Body of pancreas (tissue), 4 donors: ENCODE measurements around the gene HNRNPLL.

Experiments used
- POLR2A ChIP-seq, 3 donors: fragments of 450-650 bp; IDR thresholded peaks; one replicate each; pipeline ENCODE4 v1.6.1; 2016; ENCODE audit warnings: antibody characterized with exemption in 3 of 3, mild to moderate bottlenecking in 2 of 3
- TF ChIP-seq, protein P1 (sequence below), 7 experiments: fragments of 450-650 bp in 4 of 7; fragments of 200-600 bp in 3 of 7; sonication (generic) in 3 of 7; IDR thresholded peaks; one replicate each; pipeline ENCODE4 v1.5.1; 2016 to 2019; ENCODE audit warnings: antibody characterized with exemption in 7 of 7

DNA sequence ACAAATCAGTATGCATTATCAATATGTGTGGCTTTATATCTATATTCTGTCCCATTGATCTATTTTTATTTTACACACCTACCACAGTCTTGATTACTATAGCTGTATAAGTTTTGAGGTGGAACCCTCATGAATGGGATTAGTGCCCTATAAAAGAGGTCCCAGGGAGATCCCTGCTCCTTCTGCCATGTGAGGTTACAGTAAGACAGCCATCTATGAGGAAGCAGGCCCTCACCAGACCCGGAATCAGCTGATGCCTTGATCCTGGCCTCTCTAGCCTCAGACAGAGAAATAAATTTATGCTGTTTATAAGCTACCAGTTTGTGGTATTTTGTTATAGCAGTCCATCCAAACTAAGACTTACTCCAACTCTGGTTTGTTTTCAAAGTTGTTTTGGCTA lies 54.9 kb downstream of the HNRNPLL start:
- TF ChIP-seq, protein P1, sequence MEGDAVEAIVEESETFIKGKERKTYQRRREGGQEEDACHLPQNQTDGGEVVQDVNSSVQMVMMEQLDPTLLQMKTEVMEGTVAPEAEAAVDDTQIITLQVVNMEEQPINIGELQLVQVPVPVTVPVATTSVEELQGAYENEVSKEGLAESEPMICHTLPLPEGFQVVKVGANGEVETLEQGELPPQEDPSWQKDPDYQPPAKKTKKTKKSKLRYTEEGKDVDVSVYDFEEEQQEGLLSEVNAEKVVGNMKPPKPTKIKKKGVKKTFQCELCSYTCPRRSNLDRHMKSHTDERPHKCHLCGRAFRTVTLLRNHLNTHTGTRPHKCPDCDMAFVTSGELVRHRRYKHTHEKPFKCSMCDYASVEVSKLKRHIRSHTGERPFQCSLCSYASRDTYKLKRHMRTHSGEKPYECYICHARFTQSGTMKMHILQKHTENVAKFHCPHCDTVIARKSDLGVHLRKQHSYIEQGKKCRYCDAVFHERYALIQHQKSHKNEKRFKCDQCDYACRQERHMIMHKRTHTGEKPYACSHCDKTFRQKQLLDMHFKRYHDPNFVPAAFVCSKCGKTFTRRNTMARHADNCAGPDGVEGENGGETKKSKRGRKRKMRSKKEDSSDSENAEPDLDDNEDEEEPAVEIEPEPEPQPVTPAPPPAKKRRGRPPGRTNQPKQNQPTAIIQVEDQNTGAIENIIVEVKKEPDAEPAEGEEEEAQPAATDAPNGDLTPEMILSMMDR (IDR thresholded peaks at IDR 0.05): no peak
- no peak for TF ChIP-seq POLR2A (IDR thresholded peaks at IDR 0.05)
